GM04503 (cell line): ENCODE measurements around the gene ATAT1.
"Not testable (repeated sequence)": the region's sequence is repeated elsewhere in the genome, so short reads cannot be mapped to it uniquely, and the experiment has no call there.

Experiments
- DNase-seq: peaks from one replicate; pipeline ENCODE4 v3.0.0-alpha.2; 2012; ENCODE audit warnings: low read depth

The ATAT1 gene

GRCh38 chr6:30651143-30651542 lies 24.5 kb downstream of the ATAT1 start:
- DNase-seq = no peak

DNA sequence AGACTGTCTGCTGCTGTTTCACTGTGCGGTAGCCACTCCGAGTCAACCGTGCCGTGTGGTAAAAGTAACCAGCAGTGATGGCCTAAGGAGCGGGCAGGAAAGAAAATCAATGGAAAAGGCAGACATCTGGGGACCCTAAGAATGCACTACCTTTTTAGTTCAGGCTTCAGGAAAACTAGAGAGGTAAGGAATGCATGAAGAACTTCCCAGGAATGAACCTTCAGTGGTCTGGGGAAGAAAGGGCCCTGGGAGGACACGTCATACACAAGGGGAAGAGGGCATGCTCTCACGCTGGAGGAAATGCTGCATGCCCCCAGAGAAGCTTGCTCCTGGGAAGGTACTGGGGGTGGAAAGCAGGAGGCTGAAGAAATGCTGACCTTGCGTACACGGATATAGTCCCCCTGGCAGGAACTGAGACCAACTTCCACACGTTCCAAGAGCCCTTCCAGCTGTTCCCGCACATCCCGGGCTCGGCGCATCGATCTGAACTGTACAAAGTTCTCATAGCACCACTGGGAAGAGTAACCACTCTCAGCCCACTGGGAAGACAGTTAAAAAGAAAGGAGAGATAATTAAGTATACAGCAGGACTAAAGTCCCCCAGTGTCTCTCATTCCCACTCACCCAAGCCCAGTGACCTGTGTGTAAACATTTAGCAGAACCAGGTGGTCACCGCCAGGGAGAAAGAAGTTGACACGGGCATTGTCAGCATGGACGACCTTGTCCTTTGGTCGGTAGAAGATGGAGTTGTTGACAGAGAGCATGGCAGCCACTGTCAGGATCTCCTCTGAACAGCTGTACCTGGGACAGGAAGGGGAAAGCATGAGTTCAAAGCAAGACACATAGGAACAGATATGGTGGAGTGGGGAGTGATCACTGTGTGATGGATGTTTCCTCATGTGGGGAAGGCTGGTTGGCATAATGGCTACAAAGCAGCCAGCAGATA lies 28.4 kb downstream of the ATAT1 start:
- no peak for DNase-seq

- DNase-seq = no peak
Observed at GRCh38 chr6:30655743-30656094, 29.0 kb downstream of the ATAT1 start.

DNA sequence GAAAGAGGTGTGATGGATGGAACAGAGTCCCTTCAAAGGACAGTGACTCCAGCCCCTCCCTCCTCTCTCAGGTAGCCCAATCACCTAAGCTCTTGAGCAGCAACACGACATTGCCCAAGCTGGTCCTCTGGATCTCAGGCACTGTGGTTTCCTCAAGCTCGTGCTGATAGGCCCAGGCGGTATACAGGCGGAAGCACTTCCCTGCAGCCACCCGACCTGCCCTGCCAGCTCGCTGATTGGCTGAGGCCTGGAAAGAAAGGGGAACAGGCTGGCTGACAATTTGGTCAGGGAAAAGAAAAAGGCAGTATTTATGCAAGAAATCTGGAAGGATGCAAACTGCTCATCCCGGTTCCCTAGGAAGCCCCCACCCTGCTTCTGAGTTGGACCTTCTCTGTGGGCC lies 29.8 kb downstream of the ATAT1 start:
- no peak for DNase-seq

DNA sequence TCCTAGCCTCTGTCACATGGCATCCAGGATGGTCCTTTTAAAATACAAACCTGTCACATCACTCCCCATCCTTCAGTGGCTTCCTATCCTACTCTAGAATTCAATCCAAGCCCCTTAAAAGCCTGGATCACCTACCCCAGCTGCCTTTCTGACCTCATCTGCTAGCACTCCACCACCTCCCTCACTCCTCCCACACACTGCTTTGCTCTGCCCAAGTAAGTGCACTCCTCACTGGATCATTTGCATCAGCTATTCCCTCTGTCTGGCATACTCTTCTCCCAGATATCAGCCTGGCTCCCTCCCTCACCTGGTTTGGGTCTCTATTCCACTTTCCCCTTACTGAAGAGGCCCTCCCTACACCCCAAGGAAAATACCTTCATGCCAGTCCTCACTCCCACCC lies 30.8 kb downstream of the ATAT1 start:
- no peak for DNase-seq

DNA sequence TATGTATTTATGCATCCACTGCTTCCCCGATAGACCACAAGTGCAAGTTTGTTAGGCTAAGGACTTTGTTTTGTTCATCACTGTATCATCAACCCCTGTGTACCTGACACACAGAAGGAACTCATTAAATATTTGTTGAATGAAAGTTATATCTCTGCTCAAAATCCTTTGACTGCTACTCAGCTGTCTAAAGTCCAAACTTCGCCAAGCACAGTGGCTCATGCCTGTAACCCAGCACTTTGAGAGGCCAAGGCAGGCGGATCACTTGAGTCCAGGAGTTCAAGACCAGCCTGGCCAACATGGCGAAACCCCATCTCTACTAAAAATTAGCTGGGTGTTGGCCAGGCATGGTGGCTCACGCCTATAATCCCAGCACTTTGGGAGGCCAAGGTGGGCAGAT lies 31.2 kb downstream of the ATAT1 start:
- DNase-seq = not testable (repeated sequence)

DNA sequence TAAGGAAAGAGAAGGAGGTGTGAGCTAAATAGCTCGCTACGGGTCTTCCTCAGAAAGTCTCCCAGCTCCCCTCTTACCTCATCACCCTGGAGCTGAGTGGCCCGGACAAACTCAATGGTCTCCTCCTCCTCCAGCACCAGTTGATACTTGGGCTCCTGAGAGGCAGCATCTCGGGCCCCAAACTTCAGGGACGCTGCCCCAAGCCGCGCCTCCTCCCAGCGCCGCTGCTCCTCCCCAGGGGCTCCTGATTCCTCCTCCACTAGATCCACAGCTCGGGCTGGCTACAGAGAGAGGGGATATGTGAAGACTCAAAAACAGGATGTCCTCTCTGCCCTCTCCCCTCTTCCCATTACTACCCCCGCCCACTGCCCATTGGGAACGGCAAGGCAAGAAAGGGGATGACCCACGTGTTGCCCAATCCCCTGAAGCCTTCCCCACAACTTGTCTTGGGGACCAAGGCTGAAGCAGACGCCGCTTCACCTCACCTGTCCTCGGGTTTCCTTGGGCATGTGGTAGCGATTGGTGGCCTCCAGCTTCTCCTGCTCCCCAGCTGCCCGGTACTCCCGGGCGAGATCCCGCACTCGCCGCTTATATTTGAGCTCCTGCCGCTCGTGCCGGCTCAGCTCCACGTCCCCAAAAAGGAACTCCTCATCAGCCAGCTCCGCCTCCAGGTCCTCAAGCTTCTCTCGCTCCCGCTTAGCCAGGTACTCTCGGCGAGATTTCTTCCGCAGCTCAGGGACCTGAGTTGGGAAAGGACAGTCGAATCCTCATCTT lies 38.5 kb downstream of the ATAT1 start:
- no peak for DNase-seq

GRCh38 chr6:30666300-30666699 lies 39.6 kb downstream of the ATAT1 start:
- not testable (repeated sequence) for DNase-seq

- no peak for DNase-seq
Observed at GRCh38 chr6:30670760-30671527, 44.3 kb downstream of the ATAT1 start.

- peak; percentile 93 for DNase-seq
Observed at GRCh38 chr6:30672445-30673253, 46.0 kb downstream of the ATAT1 start, which contains the start of gene DHX16. TSS of gene DHX16 (minus strand) at chr6:30673006. CDS start at chr6:30672841, 165 bp downstream.

DNA sequence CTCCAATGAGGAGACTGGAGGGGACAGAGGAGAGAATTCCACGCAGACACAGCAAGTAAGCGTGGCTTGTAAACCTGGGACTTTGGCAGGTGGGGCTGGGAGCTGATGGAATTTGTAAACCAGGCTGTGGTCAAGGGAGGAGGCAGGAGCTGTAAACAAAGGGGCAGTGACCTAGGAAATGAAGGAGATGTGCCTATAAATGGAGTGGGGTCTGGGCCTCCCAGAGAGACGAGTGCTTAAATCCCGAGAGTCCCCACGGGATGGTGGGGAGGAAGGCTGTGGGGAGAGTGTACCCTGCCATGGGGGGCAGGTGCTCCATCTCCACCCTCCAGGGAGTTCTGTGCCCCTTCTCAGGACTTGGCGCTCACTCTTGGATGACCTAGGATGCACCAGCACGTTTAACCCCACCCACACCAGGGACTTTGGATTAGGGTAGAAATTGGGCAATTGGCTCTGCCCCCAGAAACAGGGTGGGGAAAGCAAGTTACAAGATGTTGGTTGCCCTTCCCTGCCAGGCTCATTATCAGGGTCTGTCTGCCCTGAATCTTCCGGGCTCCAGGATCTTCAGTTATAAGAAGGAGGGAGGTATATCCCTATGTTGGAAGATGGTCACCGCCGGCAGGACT lies 50.1 kb downstream of the ATAT1 start:
- DNase-seq = no peak

DNA sequence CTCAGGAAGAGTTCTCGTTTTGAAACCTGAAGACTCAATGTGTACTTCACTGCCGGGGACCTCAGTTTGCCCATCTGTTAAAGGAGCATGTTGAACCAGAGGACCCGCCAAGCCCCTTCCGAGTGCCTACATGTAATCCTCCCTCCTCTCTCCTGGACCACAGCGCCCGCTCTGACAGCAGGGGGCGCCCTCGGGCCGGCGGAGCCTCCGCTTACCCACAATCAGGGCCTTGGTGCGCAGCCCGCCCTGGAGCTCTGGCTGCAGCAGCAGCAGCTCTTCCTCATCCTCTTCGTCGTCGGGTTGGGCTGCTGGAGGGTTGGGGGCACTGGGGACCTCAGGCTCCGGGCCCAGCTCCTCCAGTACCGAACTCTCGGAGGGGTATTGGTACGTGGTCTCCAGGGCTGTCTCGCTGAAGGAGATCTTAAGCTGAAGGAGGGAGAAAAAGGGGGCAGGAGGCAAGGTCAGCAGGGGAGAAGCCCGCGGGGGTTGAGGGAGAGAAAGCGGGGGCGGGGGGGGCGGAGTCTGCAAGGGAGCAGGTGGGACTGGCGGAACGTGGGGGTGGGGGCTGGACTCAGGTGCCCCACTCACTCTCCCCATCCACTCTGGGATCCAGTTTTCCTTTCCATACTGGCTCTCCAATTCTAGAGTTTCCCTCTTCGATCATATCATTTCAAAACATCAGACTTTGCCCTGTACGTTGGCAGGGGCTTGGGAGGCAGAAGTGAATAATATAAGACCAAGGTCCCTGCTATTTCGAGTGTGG lies 52.5 kb downstream of the ATAT1 start:
- no peak for DNase-seq

- no peak for DNase-seq
Observed at GRCh38 chr6:30679765-30680535, 53.3 kb downstream of the ATAT1 start.

DNA sequence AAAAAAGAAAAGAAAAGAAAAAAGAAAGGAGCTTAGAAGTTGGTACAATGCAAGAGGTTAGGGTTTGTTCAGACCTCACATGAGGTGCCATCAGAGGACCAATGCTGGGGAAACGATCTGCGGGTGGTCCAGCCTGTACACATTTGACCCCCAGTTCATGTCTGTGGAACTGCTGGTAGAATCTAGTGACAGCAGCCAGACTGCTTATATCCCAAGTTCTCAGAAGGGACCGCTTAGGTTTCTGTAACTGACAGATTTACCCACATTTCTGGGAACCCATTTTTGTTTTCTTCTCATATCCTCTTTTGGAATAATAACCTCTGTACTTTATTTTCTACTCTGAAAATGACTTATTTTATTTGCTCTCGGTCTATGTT lies 55.1 kb downstream of the ATAT1 start:
- DNase-seq = no peak

DNA sequence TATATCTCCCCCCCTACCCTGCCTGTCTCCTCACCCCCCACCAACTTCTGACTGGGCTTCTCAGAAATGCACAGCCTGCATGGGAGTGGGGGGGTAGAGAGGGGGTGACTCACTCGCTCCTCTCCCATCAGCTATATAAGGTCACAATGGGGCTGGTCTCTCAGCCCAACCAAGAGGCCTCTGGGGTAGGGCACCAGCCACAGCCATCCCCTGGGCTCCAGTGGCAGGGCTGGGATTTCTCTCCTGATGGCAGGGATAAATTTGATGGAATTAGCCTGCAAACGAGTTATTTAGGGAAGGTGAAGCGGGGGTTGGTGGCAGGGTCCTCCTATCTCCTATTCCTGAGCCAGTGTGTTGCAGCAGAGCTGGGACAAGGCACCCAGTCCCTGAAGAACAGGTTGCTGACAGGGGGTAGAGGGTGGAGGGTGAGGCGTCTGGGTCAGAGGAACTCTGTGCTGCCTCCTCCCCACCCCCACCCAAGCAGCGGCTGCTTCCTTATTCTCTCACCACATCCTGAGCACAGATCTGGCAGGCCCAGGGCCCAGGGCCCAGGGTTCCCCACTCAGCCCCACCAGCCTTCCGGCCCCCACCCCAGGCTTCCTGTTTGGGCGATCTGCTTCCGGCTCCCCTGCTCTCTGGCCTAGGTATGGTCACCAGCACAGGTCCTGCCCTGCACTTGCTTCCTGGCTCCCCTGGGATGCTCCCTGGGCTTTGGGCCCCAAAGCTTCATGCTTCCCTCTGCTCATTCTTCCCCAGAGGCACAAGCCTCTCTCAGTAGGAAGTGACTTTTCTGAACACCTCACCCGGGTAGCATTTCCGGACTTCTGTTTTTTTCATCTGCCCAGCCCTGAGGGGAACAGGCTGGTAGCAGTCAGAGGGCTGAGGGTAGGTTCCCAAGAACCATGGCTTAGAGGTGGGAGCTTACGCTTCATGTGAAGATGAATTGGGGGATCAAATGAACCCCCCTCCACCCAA lies 55.8 kb downstream of the ATAT1 start:
- DNase-seq = peak; percentile 76

GRCh38 chr6:30683183-30683979 lies 56.7 kb downstream of the ATAT1 start:
- DNase-seq = no peak

DNA sequence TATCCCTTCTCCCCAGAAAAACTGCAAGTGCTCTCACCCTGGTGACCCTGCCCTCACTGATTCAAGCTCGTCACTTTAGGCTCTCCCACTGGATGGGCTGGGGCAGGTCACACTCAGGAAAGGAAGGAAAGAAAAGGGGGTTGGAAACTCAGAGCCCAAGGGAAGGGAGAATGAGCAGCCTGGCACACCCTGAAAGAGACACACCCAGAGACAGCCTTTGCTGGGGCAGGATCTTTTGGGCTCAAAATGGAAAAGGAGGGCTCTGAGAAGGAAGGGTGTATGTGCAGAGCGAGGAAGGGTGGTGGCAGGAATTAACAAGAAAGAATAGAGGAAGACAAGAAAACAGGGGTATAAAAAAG lies 57.3 kb downstream of the ATAT1 start:
- DNase-seq = no peak
